Loucy (cell line): ENCODE data around the gene TMEM217.
A peak's percentile ranks its signal among the peaks of the same experiment; 100 is the strongest.

ENCODE experiments used
- H2AFZ ChIP-seq: fragments of 200-600 bp; sonication (generic); 2 replicates; pipeline ENCODE4 v1.6.0; 2016; ENCODE audit warnings: antibody characterized with exemption, mild to moderate bottlenecking, low read length, moderate library complexity
- H3F3A ChIP-seq: fragments of 200-600 bp; 2 replicates; pipeline ENCODE4 v1.6.0; 2016; ENCODE audit warnings: antibody characterized with exemption, low read depth, mild to moderate bottlenecking
- H3K27me3 ChIP-seq: fragments of 200-600 bp; sonication (generic); 2 replicates; pipeline ENCODE4 v1.6.1; 2014; ENCODE audit warnings: low read length, mild to moderate bottlenecking; ENCODE audit not compliant: insufficient read depth, poor library complexity, severe bottlenecking
- H3K36me3 ChIP-seq: fragments of 200-600 bp; sonication (generic); 2 replicates; pipeline ENCODE4 v1.6.1; 2016; ENCODE audit warnings: low read length; ENCODE audit not compliant: insufficient read depth
- H3K4me1 ChIP-seq: fragments of 200-600 bp; sonication (generic); 2 replicates; pipeline ENCODE4 v1.5.1; 2014; ENCODE audit warnings: low read length, mild to moderate bottlenecking; ENCODE audit not compliant: insufficient read depth, poor library complexity, severe bottlenecking
- H3K4me2 ChIP-seq: fragments of 200-600 bp; sonication (generic); 2 replicates; pipeline ENCODE4 v1.6.0; 2014; ENCODE audit warnings: antibody characterized with exemption, low read length, low read depth, mild to moderate bottlenecking; ENCODE audit not compliant: poor library complexity, severe bottlenecking
- H3K4me3 ChIP-seq: fragments of 200-600 bp; sonication (generic); 2 replicates; pipeline ENCODE4 v1.5.1; 2014; ENCODE audit warnings: low read length, mild to moderate bottlenecking, mixed read lengths; ENCODE audit not compliant: poor library complexity, severe bottlenecking
- H3K79me2 ChIP-seq: fragments of 200-600 bp; sonication (generic); 2 replicates; pipeline ENCODE4 v1.6.1; 2014; ENCODE audit warnings: low read length; ENCODE audit not compliant: insufficient read depth
- H3K9ac ChIP-seq: fragments of 200-600 bp; sonication (generic); 2 replicates; pipeline ENCODE4 v1.6.0; 2014; ENCODE audit warnings: mild to moderate bottlenecking, low read depth, low read length, moderate library complexity; ENCODE audit not compliant: poor library complexity, severe bottlenecking
- H3K9me2 ChIP-seq: fragments of 200-600 bp; sonication (generic); replicated peaks from 2 replicates; pipeline ENCODE4 v1.6.1; 2016; ENCODE audit warnings: low read depth, low read length, mixed read lengths
- H3K9me3 ChIP-seq: fragments of 200-600 bp; sonication (generic); 2 replicates; pipeline ENCODE4 v1.6.1; 2014; ENCODE audit warnings: mild to moderate bottlenecking, antibody characterized with exemption, low read length, low read depth; ENCODE audit not compliant: insufficient read depth
- H4K20me1 ChIP-seq: fragments of 200-600 bp; sonication (generic); 2 replicates; pipeline ENCODE4 v1.6.0; 2014; ENCODE audit warnings: antibody characterized with exemption, low read length, mild to moderate bottlenecking; ENCODE audit not compliant: insufficient read depth, poor library complexity, severe bottlenecking
- CTCF ChIP-seq: fragments of 200-600 bp; sonication (generic); conservative IDR thresholded peaks from 2 replicates; pipeline ENCODE4 v1.5.1; 2014; ENCODE audit warnings: mild to moderate bottlenecking, antibody characterized with exemption, low read length
- EZH2phosphoT487 ChIP-seq: fragments of 200-600 bp; IDR thresholded peaks from 2 replicates; pipeline ENCODE4 v1.6.1; 2018; ENCODE audit warnings: antibody characterized with exemption, mild to moderate bottlenecking, moderate library complexity, borderline replicate concordance

Gene TMEM217

DNA sequence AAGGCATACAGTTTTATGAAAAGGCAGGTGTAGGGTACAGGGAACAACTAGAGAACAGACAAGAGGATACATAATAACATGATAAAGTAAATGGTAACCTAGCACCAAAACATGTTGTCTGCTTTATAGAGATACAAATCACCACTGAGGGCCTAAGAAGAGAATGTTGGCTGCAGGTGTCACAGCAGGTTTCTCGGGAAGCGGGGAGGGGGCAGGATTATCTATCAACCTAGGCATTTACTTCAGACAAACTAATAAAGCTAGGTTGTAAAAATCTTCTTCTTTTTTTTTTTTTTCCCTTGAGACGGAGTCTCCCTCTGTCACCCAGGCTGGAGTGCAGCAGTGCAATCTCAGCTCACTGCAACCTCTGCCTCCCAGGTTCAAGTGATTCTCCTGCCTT is 65.3 kb downstream of the TMEM217 start:
- Histone ChIP-seq H3K4me2 (no peak overlapping the region), H3K9me2 (no peaks in the 10 kb centered on the region), H3K27me3 (no peaks in the 10 kb centered on the region), H3K9ac (no peak overlapping the region), H3K36me3 (no peaks in the 10 kb centered on the region), H3K4me1 (peaks cover 32% of the 10 kb centered on the region), H2AFZ (no peak overlapping the region), H3F3A (no peaks in the 10 kb centered on the region), H4K20me1 (no peaks in the 10 kb centered on the region), H3K4me3 (no peak overlapping the region), H3K9me3 (no peaks in the 10 kb centered on the region), H3K79me2 (no peaks in the 10 kb centered on the region)
- TF ChIP-seq CTCF: no peak
- TF ChIP-seq EZH2phosphoT487: no peak

DNA sequence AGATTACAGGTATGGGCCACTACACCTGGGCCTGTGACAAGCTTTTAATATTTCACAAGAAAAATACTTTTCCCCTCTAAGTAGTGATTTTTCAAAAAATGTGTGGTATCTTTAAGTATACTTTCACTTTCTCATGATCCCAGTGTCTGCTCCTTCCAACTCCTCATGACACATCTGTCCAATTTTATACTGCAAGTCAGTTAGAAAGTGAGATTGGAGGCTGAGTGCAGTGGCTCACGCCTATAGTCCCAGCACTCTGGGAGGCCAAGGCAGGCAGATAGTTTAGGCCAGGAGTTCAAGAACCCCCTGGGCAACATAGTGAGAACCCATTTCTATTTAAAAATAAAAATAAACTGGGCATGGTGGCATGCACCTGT is 67.8 kb downstream of the TMEM217 start:
- Histone ChIP-seq H3K9me2 (no peaks in the 10 kb centered on the region), H2AFZ (no peak overlapping the region), H3K4me3 (no peak overlapping the region), H3F3A (no peaks in the 10 kb centered on the region), H3K4me1 (peaks cover 32% of the 10 kb centered on the region), H4K20me1 (no peaks in the 10 kb centered on the region), H3K9me3 (no peaks in the 10 kb centered on the region), H3K4me2 (peak overlapping the region; percentile 38), H3K9ac (no peak overlapping the region), H3K36me3 (no peaks in the 10 kb centered on the region), H3K27me3 (no peaks in the 10 kb centered on the region), H3K79me2 (no peaks in the 10 kb centered on the region)
- TF ChIP-seq EZH2phosphoT487 (no peak), CTCF (no peak)

GRCh38 chr6:37188962-37189510 is 68.9 kb downstream of the TMEM217 start:
- H2AFZ ChIP-seq: no peak overlapping the region
- H3F3A ChIP-seq: 0 out of 2 replicates have a peak, but pooled peaks cover under 1% of the 10 kb centered on the region
- H3K9ac ChIP-seq: no peak overlapping the region
- H3K36me3 ChIP-seq: no peaks in the 10 kb centered on the region
- no peak for TF ChIP-seq CTCF
- TF ChIP-seq EZH2phosphoT487: no peak
- H3K27me3 ChIP-seq: no peaks in the 10 kb centered on the region
- H3K4me3 ChIP-seq: no peak overlapping the region
- peaks cover 29% of the 10 kb centered on the region for H3K4me1 ChIP-seq
- H3K4me2 ChIP-seq: no peak overlapping the region
- no peaks in the 10 kb centered on the region for H3K9me3 ChIP-seq
- no peaks in the 10 kb centered on the region for H3K79me2 ChIP-seq
- no peaks in the 10 kb centered on the region for H3K9me2 ChIP-seq
- H4K20me1 ChIP-seq: no peaks in the 10 kb centered on the region
